Measurements from ENCODE around the gene SERPINE1. TPM values are rescaled to one million over a fixed set of nuclear protein-coding genes. Genes with fewer than 3 reads are reported as not detected.
"Not testable (repeated sequence)": the region's sequence is repeated elsewhere in the genome, so short reads cannot be mapped to it uniquely, and the experiment has no call there.

SERPINE1 gene
- total and polyA plus RNA-seq, 5 experiments from 2014 or later = 0.11 TPM; not detected in 4

GRCh38 chr7:101104799-101105198 lies 22.1 kb upstream of the SERPINE1 start:
- peaks cover 13 to 72% (median 20%) of the 10 kb centered on the region in 5 donors for H3K27me3 Mint-ChIP-seq
- no peak overlapping the region for H3K27ac Mint-ChIP-seq
- no peaks in the 10 kb centered on the region for H3K9me3 Mint-ChIP-seq
- POLR2A ChIA-PET = no interaction called here
- no peak for DNase-seq
- H3K36me3 Mint-ChIP-seq = no peaks in the 10 kb centered on the region
- no peak overlapping the region for H3K4me3 Mint-ChIP-seq
- no peak for ATAC-seq
- peaks cover 2 to 14% (median 7%) of the 10 kb centered on the region in 4 donors for H3K4me1 Mint-ChIP-seq

GRCh38 chr7:101105248-101105647 lies 21.7 kb upstream of the SERPINE1 start:
- POLR2A ChIA-PET, H3K27ac Mint-ChIP-seq, H3K9me3 Mint-ChIP-seq, H3K36me3 Mint-ChIP-seq, DNase-seq, H3K4me3 Mint-ChIP-seq, ATAC-seq: not testable (repeated sequence)
- Mint-ChIP-seq H3K4me1 (peaks cover 2 to 10% (median 5%) of the 10 kb centered on the region in 4 donors), H3K27me3 (peaks cover 13 to 72% (median 20%) of the 10 kb centered on the region in 5 donors)

- ATAC-seq = no peak
- no peaks in the 10 kb centered on the region for H3K9me3 Mint-ChIP-seq
- POLR2A ChIA-PET = no interaction called here
- no peaks in the 10 kb centered on the region for H3K36me3 Mint-ChIP-seq
- H3K27ac Mint-ChIP-seq = no peak overlapping the region
- DNase-seq = no peak
- H3K4me3 Mint-ChIP-seq = no peak overlapping the region
- peaks cover 0 to 3% (median 0%) of the 10 kb centered on the region in 4 donors for H3K4me1 Mint-ChIP-seq
- peaks cover 13 to 67% (median 20%) of the 10 kb centered on the region in 5 donors for H3K27me3 Mint-ChIP-seq
Observed at GRCh38 chr7:101106386-101106785, 20.5 kb upstream of the SERPINE1 start.

- no peaks in the 10 kb centered on the region for H3K4me1 Mint-ChIP-seq
- POLR2A ChIA-PET = no interaction called here
- no peak for DNase-seq
- H3K9me3 Mint-ChIP-seq = no peaks in the 10 kb centered on the region
- peak overlapping the region in 1 of 10 donors; percentile 88 for H3K27ac Mint-ChIP-seq
- peaks cover 13 to 52% (median 16%) of the 10 kb centered on the region in 5 donors for H3K27me3 Mint-ChIP-seq
- no peak overlapping the region for H3K4me3 Mint-ChIP-seq
- H3K36me3 Mint-ChIP-seq = no peaks in the 10 kb centered on the region
- ATAC-seq = no peak
Observed at GRCh38 chr7:101108330-101108857, 18.5 kb upstream of the SERPINE1 start.

- Mint-ChIP-seq H3K36me3 (no peaks in the 10 kb centered on the region), H3K27me3 (peaks cover 13 to 46% (median 16%) of the 10 kb centered on the region in 5 donors), H3K9me3 (no peaks in the 10 kb centered on the region), H3K4me3 (no peak overlapping the region), H3K27ac (no peak overlapping the region), H3K4me1 (no peaks in the 10 kb centered on the region)
- POLR2A ChIA-PET = no interaction called here
- DNase-seq = no peak
- no peak for ATAC-seq
Observed at GRCh38 chr7:101108961-101109360, 17.9 kb upstream of the SERPINE1 start.

GRCh38 chr7:101109368-101109767 lies 17.5 kb upstream of the SERPINE1 start:
- H3K36me3 Mint-ChIP-seq = no peaks in the 10 kb centered on the region
- peak overlapping the region in 1 of 10 donors; percentile 57 for H3K27ac Mint-ChIP-seq
- peaks cover 11 to 42% (median 14%) of the 10 kb centered on the region in 5 donors for H3K27me3 Mint-ChIP-seq
- DNase-seq (no peak), ATAC-seq (no peak)
- H3K4me1 Mint-ChIP-seq = no peaks in the 10 kb centered on the region
- H3K9me3 Mint-ChIP-seq = no peaks in the 10 kb centered on the region
- POLR2A ChIA-PET = interaction anchor here (0.5 kb wide), 1 partner anchor 14 kb away, joined by 3 read pairs; no protein-coding TSS in a partner anchor
- H3K4me3 Mint-ChIP-seq = no peak overlapping the region

GRCh38 chr7:101111261-101111660 lies 15.6 kb upstream of the SERPINE1 start:
- DNase-seq (no peak), ATAC-seq (no peak)
- H3K27ac Mint-ChIP-seq = no peak overlapping the region
- H3K4me1 Mint-ChIP-seq = no peaks in the 10 kb centered on the region
- no peak overlapping the region for H3K4me3 Mint-ChIP-seq
- H3K27me3 Mint-ChIP-seq = peaks cover 7 to 26% (median 9%) of the 10 kb centered on the region in 5 donors
- POLR2A ChIA-PET = no interaction called here
- no peaks in the 10 kb centered on the region for H3K36me3 Mint-ChIP-seq
- H3K9me3 Mint-ChIP-seq = no peaks in the 10 kb centered on the region

- POLR2A ChIA-PET = no interaction called here
- DNase-seq = no peak
- Mint-ChIP-seq H3K9me3 (no peaks in the 10 kb centered on the region), H3K27ac (no peak overlapping the region), H3K27me3 (peaks cover 6 to 18% (median 6%) of the 10 kb centered on the region in 5 donors), H3K36me3 (no peaks in the 10 kb centered on the region), H3K4me1 (no peaks in the 10 kb centered on the region), H3K4me3 (no peak overlapping the region)
- no peak for ATAC-seq
Observed at GRCh38 chr7:101112233-101112632, 14.7 kb upstream of the SERPINE1 start.

- H3K4me1 Mint-ChIP-seq, DNase-seq, POLR2A ChIA-PET, H3K36me3 Mint-ChIP-seq, ATAC-seq, H3K4me3 Mint-ChIP-seq, H3K9me3 Mint-ChIP-seq: not testable (repeated sequence)
- H3K27me3 Mint-ChIP-seq = peaks cover 0 to 11% (median 1%) of the 10 kb centered on the region in 5 donors
- peak overlapping the region in 1 of 10 donors; percentile 0 for H3K27ac Mint-ChIP-seq
Observed at GRCh38 chr7:101113140-101113539, 13.8 kb upstream of the SERPINE1 start.

GRCh38 chr7:101113836-101114235 lies 13.1 kb upstream of the SERPINE1 start:
- Mint-ChIP-seq H3K36me3 (no peaks in the 10 kb centered on the region), H3K9me3 (no peaks in the 10 kb centered on the region), H3K27ac (no peak overlapping the region), H3K4me1 (no peaks in the 10 kb centered on the region), H3K27me3 (peaks cover 0 to 7% (median 0%) of the 10 kb centered on the region in 5 donors), H3K4me3 (no peak overlapping the region)
- DNase-seq (no peak), ATAC-seq (no peak)
- POLR2A ChIA-PET = no interaction called here

- Mint-ChIP-seq H3K36me3 (no peaks in the 10 kb centered on the region), H3K4me3 (no peak overlapping the region), H3K27ac (peak overlapping the region in 1 of 10 donors; percentile 24), H3K4me1 (no peaks in the 10 kb centered on the region), H3K9me3 (no peaks in the 10 kb centered on the region), H3K27me3 (peaks cover 0 to 4% (median 1%) of the 10 kb centered on the region in 5 donors)
- POLR2A ChIA-PET = no interaction called here
- ATAC-seq (no peak), DNase-seq (no peak)
Observed at GRCh38 chr7:101114492-101114891, 12.4 kb upstream of the SERPINE1 start.

GRCh38 chr7:101115215-101115614 lies 11.7 kb upstream of the SERPINE1 start:
- POLR2A ChIA-PET = no interaction called here
- DNase-seq (no peak), ATAC-seq (no peak)
- no peaks in the 10 kb centered on the region for H3K9me3 Mint-ChIP-seq
- no peak overlapping the region for H3K4me3 Mint-ChIP-seq
- peaks cover 0 to 11% (median 0%) of the 10 kb centered on the region in 5 donors for H3K27me3 Mint-ChIP-seq
- no peaks in the 10 kb centered on the region for H3K36me3 Mint-ChIP-seq
- H3K27ac Mint-ChIP-seq = no peak overlapping the region
- peaks cover 0 to 2% (median 0%) of the 10 kb centered on the region in 4 donors for H3K4me1 Mint-ChIP-seq

- peaks cover 2 to 27% (median 6%) of the 10 kb centered on the region in 5 donors for H3K27me3 Mint-ChIP-seq
- no peak overlapping the region for H3K27ac Mint-ChIP-seq
- no peaks in the 10 kb centered on the region for H3K36me3 Mint-ChIP-seq
Observed at GRCh38 chr7:101116898-101117297, 10.0 kb upstream of the SERPINE1 start.

GRCh38 chr7:101118856-101119255 lies 8.0 kb upstream of the SERPINE1 start:
- ATAC-seq (no peak), DNase-seq (no peak)
- Mint-ChIP-seq H3K36me3 (no peaks in the 10 kb centered on the region), H3K4me3 (peak overlapping the region in 1 of 10 donors; percentile 41), H3K27me3 (peaks cover 12 to 45% (median 15%) of the 10 kb centered on the region in 5 donors), H3K4me1 (peaks cover 5 to 10% (median 10%) of the 10 kb centered on the region in 4 donors), H3K9me3 (no peaks in the 10 kb centered on the region), H3K27ac (no peak overlapping the region)
- POLR2A ChIA-PET = interaction anchor here (0.7 kb wide), 1 partner anchor 58 kb away, joined by 4 read pairs; no protein-coding TSS in a partner anchor

More at GRCh38 chr7:101116898-101117297, 10.0 kb upstream of the SERPINE1 start:
- POLR2A ChIA-PET = no interaction called here
- Mint-ChIP-seq H3K4me1 (peaks cover under 1 to 4% (median 2%) of the 10 kb centered on the region in 4 donors), H3K4me3 (no peak overlapping the region), H3K9me3 (no peaks in the 10 kb centered on the region)
- DNase-seq (no peak), ATAC-seq (no peak)
